Suppressor macrophage treated with lipopolysaccharide for 4 hours (primary cell): ENCODE results near the gene DGKK.

ENCODE experiments used
- DNase-seq: peaks from one replicate; pipeline ENCODE4 v3.0.0-alpha.2; 2020

DGKK gene, protein sequence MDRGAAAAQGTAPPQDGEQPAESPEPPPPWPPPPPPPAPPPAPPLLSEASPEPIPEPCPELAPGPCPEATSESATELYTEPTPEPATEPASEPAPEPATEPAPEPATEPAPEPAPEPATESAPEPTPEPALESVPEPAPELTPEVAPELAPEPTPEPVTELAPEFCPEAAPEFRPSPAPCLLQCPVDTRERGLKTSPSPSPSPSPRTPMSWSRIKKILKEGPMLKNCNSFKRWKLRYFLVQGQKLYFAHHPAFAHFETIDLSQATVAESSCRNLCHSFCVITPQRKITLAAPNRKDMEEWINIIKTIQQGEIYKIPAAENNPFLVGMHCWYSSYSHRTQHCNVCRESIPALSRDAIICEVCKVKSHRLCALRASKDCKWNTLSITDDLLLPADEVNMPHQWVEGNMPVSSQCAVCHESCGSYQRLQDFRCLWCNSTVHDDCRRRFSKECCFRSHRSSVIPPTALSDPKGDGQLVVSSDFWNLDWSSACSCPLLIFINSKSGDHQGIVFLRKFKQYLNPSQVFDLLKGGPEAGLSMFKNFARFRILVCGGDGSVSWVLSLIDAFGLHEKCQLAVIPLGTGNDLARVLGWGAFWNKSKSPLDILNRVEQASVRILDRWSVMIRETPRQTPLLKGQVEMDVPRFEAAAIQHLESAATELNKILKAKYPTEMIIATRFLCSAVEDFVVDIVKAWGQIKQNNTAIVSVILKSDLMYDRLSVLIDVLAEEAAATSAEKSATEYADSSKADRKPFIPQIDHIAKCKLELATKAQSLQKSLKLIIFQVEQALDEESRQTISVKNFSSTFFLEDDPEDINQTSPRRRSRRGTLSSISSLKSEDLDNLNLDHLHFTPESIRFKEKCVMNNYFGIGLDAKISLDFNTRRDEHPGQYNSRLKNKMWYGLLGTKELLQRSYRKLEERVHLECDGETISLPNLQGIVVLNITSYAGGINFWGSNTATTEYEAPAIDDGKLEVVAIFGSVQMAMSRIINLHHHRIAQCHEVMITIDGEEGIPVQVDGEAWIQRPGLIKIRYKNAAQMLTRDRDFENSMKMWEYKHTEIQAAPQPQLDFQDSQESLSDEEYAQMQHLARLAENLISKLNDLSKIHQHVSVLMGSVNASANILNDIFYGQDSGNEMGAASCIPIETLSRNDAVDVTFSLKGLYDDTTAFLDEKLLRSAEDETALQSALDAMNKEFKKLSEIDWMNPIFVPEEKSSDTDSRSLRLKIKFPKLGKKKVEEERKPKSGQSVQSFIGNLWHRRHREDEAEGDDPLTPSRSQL

DNA sequence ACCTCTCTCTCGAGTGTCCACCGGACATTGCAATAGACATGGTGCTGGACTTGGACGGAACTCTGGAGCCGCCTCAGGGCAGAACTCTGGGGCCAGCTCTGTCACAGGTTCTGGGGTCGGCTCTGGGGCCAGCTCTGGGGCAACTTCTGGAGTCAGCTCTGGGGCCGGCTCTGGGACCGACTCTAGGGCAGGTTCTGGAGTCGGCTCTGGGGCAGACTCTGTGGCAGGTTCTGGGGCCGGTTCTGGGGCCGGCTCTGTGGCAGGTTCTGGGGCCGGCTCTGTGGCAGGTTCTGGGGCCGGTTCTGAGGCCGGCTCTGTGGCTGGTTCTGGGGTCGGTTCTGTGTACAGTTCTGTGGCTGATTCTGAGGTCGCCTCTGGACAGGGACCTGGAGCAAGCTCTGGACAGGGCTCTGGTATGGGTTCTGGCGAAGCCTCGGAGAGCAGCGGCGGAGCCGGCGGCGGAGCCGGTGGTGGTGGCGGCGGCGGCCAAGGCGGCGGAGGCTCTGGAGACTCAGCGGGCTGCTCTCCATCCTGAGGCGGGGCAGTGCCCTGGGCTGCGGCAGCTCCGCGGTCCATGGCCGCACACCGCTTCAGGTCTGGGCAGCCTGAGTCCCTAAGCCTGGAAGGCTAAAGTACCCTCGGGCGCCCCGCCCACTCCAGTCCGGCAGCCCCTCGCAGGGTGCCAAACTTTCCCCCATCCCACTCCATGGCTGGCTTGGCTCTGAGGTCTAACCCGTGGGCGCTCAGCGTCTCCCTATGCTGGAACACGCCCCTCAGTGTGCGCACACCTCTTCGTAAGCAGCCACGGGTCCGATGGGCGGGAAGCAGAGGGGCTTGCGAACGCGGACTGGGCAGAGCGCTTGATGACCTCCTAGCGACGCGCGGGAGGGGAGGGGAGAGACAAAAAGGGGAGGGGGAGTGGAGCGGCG, at the start of gene DGKK:
Gene DGKK (minus strand): TSS at position 723 of the 929 bp plus-strand sequence. CDS start 147 bp downstream, at position 576.
- DNase-seq: no peak

DNA sequence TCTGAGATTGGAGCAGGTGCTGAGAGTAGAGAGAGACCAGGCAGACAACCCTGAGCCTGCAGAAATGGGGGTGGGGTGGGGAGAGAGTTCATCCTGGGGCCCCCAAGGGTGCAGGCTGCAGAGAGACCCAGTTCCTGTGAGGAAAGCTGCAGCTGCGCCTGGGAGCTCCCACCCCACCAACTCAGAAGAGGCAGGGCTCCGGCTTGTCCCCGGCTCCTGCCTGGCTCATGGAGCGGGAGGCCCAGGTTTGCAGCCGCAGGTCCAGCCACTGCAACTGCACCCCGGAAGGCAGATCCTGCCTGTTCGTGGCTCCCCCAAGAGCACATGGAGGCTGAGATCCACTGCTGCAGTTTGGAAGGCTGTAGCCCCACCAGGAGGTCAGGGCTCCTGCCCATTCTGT, 44.2 kb upstream of the DGKK start:
- no peak for DNase-seq

DNA sequence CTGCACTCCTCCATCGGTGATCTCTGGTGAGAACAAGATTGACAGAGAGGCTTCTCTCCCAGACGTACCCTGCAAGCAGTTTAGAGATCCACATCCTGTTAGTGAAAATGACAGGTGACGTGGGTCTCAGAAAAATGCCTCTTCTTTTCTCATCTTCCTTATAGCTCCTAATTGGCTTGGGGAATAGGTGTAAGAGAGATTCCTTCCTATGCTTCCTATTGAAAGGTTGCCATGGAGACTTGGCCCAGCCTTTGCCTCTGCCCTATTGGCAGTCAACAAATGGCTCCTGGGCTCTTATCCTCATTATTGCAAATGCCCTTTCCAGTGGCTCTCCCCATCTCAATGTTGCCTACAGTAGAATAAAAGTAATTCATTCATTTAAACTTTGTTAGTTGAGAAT, 26.5 kb upstream of the DGKK start:
- DNase-seq: no peak

DNA sequence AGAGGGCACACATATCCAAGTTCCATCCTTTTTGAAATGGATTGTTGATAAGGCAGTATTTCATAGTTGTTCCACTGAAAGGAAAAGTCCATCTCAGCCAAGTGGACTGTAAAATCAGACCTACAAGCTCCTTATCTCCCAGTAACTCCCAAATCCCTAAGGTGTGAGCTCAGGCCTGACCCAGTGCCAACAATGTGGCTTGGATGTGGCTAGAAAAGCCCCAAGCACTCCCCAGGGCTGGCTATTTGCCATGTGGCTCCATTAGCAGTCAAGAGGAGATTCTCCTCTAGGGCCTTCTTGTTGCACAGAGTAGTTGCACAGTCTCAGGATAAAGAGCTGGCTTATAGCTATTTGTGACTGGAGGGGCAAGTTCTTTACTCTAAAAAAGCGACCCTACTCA, 25.0 kb upstream of the DGKK start:
- DNase-seq: no peak

DNA sequence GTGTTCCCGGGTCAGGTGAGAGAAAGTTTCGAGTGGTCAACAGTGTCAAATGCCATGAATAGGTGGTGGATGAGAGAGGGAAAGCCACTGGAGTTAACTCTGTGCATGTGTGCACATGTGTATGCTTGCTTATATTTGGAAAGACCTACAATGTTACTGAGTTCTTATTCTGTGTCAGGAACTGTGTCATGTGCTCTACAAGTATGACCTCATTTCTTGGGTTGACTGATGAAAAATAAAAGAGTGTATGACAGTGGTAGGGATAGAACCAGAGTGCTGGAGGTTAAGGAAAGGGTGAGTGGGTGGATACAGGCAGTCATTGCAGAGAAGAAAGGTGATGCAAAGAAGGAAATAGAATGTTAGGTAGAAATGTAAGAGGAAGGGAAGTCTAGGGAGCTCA, 22.1 kb upstream of the DGKK start:
- no peak for DNase-seq

DNA sequence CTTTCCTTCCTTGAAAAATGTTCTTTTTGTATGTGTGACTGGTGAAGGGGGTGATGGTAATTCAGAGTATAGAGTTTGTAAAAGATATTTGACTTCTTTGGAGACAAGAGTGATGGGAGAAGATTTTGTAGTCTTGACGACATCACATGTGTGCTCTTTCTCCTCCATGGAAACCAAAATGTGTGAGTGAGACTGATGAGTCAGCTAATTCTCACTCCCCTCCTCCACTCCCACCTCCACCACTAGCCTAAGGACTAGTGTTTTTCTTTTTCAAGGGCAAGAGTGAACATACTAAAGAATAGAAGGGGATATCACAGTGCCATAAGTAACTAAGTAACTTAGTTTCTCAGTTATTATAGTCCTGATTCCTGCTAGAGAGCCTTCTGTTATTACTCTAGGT, 14.0 kb upstream of the DGKK start:
- no peak for DNase-seq

DNA sequence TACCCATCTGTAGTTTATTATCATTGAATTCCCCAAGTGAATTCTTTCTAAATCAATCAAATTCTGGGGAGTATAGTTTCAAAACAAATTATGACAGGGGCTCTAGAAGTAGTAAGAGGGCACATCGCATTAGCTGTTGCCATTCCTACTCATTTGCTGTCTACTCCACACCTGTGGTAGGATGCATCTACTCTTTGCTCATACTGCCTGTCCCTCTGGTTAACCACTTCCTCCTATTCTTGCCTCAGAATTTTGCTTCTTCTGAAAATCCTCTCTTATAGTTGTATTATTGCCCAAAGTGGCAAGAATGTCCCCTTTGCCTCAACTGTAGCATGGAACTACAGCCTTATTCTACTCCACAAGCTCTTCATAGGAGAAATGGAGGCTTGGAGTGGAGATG, 12.7 kb upstream of the DGKK start:
- DNase-seq: no peak

DNA sequence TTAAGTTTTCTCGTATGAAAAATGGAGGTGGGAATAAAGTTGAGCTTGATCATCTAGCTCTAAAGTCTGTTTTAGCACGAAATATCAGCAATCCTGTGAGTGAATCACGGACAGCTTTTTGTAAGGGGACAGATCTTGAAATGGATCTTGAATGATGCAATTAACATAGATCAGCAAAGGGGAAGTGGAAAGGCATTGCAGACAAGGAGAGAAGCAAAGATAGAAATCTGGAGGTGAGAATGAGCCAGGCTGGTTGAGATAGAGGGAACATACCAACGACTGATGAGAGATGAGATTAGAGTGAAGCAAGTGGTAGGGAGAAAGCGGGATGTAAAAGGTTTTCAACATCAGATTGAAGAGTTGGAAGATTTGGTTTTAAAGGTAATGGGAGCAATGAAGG, 4.6 kb upstream of the DGKK start:
- DNase-seq: no peak

DNA sequence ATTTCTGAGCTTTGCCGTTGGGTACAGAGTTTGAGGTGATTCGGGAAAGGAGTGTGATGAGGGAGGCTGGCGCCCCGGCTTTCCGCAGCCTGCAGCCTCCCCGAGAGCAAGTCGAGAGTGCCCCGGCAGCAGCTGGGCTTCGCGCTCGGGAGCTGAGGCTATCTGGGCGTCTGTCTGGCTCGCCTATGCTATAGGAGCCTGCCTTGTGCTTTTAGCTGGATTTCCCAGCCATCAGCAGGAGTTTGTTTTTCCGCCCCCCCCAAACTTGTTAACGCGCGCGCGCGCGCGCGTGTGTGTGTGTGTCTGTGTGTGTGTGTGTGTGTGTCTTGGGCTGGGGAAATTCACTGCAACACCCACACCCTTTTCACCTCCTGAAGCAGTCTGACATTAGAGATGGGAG, 765 bp upstream of the DGKK start:
- no peak for DNase-seq

DNA sequence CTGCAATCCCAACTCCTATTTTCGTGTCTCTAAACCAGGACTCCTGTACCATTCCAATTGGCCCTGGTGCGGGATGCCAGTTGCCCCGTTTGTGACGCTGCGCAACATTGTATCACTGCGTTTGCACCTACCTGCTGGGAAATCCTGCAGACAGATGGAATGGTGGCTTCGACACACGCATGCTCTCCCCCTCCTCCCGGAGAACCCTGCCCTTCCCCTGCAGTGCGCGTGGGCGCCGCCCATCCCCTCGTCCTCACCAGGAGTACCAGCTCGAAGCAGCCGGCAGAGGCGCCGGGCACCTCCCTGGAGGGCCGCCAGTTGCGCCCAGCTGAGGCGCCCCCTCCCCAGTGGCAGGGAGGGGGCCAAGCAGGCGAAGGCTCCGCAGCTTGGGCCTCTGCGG, 1.4 kb downstream of the DGKK start:
- no peak for DNase-seq

DNA sequence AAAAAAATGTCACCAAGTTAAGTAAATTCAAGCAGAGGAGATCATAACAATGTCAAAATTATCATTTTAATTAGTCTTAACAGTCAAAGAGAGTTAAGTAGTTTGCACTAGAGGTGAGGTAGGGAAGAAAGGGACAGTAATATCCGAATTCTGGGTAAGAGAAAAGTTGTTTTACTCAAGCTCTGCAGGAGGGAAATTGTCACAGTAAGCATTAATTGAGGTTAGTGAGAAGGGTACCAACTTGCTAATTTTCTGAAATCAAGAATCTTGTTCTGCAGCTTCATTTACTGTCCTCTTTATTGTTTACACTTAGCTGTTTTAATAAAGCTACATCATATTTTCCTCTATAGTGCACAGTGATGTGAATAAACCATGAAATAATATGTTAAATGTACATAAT, 11.0 kb downstream of the DGKK start:
- DNase-seq: no peak

DNA sequence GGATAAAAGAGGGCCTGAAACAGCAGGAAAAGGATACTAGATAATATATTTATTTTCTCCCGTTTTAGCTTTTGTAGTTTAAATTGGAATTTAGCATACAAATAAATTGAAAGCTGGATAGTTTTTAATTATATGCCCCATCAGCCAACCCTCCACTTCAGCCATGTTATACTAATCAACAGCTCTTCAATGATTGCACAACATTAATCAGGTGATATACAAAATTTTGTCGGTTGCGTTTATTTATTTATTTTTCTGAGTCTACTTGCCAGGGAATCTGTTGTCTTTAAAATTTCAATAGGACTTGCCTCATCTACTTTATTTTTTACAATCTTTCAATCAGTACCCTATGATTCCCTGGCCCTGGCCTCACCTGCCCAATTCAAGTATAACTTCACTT, 12.1 kb downstream of the DGKK start:
- no peak for DNase-seq

DNA sequence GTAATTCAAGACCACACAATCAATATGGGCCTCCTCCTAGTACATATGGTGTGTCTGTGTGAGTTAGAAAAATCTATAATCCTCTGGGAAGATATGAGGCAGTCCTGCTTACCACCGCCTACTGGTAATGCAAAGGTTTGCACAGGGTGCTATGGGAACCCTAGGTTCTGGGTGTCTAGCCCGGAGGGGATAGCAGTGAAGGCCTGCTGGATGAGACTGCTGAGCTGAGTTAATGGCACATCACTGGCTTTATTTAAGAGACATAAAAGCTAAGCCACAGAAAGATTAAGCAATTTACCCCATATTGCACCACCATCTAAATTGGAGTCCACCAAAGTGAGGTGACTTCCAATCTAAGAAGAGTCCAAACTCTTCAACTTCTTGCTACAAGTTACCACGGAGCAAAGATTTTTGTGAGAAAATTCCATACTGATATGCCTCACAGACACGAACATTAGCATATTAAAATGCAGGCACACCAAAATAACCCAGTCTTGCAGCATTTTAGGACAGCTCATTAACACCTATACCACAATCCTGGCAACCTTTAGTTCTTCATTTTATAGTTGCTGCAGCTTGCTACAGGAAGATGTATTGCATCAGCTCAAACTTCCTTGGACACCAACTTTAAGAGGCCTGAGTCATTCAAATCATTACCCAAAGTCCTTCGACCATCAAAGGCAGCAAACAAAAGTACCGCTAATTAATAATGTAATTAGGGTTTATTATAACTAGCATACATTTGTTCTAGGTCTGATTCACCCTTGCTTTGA, 13.7 kb downstream of the DGKK start:
- DNase-seq: peak; percentile 6

DNA sequence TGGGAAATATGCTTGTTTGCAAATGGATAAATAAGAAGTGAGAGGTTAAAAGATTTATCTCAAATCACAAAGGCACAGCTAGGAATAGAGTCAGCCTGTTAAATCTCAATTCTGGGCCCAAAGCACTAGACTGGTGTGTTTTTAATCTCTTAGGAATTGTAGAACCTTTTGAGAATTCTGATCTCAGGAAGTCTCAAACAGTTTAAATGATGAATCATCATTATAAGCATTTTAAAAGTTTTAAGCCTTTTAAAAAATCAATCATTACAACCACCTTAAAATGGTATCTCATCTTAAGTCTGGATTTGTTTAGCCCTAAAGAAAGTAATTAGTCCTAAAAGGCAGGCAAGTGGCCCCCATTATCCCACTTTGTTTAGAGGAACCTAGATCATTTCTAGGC, 17.8 kb downstream of the DGKK start:
- no peak for DNase-seq

DNA sequence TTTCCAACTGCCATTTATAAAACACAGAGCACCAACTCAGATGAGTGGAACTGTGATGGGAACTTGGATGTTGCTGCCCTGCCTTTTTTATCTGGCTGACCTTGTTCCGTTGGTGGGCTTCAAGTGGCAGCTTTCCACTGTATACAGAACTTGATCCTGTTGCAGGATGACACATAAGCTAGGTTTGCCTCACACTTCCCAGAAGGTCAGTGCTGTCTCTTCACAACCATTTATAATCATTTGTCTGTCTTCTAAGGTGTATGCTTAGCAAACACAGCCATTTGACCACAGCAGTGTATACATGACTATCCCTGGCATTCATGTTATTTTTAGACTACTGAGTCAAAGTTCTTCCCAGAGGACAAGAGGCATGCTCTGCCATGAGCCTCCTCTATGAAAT, 20.3 kb downstream of the DGKK start:
- no peak for DNase-seq

DNA sequence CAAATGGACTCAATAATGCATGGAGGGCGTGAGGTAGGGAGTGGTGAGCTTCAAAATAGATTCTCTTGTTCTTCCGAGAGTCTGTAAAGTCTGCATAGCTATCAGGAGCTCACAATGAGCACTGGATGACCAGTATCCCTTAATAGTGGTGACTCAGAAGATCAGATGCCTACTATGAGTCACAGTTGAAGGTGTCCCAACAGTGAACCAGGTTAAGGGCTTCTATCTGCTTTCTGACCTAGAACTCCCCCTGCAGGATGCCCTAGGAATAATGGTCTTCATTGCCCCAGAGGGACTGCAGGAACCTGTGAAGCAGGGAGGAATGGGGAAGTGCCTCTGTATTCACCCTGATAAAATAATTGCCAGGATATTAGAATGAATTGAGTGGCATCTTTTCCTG, 22.1 kb downstream of the DGKK start:
- no peak for DNase-seq

DNA sequence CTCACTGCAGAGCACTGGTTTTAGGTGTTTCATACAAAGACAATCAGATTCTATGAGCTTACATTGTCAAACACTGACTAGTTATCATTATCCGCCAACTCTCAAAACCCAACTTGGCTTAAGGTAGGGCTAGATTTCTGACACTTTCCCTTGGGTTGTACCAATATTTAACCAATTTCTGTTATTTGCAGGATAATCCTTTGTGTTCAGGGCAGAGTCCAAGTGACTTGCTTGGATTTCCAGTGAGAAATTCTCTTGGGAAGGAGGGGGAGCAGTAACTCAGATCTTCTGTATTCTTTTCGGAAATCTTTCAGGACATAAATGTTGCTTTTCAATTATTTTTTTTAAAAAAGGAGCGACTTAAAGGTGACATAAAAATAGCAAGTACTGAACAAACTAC, 23.1 kb downstream of the DGKK start:
- DNase-seq: no peak

DNA sequence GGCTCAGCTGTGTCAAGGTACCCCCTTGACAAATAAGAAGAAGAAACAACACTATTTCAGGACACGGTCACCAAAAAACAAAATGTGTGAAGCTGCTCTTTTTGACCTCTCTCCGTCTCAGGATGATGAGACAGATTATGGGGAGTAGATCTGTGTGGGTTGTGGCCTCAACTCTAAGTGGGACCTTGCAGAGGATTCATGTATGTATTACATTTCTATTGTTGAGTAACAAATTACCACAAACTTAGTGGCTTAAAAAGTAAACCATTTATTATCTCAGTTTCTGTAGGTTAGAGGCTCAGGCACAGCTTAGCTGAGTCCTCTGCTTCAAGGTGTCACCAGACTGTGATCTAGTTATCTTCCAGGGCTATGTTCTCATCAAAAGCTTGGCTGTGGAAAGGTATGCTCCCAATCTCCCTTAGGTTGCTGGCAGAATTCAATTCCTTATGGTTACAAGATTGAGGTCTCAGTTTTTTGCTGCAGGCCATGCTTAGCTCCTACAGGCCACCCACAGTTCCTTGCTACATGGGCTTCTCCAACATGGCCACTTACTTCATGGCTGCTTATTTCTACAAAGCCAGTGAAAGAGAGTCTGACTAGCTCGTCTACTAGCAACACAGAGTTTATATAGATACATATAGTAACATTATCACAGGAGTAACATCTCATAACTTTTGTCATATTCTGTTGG, 28.1 kb downstream of the DGKK start:
- no peak for DNase-seq

DNA sequence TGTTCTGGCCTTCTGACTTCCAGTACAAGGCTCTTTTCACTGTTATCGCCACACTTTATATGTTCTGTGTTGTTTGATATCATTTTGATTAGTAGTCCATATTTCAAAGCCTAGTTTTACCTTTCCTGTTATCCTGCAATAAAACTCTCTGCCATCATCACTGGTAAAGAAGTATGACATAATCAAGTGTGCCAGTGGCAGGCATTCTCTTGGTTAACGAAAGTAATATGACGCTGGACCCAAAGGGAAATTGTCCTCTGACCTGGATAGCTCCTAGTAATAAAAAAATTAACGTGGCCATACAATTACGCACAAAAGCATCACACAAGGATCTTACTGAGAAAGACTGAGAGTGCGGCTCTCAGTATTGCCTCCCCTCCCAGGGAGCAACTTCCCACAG, 33.8 kb downstream of the DGKK start:
- DNase-seq: no peak

DNA sequence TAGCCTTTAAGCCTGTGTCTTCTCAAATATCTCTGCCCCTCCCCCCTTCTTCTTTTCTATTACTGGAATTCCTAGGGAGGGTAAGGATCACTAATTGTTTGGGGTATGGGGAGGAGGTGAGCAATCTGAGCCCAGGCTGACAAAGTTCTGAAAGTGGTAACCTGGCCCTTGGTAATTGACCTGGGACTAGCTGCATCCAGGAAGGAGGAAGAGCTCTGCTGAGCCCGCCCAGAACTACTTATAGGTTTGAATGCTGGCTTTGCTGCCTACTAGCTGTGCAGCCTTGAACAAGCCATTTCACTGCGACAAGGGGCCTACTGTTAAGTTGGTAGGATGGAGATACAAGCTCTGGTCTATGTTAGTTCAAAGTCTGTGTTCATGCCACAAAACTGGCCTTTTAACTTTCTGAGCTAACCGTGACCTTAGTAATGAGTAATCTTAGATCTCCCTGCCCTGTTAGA, 37.8 kb downstream of the DGKK start:
- no peak for DNase-seq

DNA sequence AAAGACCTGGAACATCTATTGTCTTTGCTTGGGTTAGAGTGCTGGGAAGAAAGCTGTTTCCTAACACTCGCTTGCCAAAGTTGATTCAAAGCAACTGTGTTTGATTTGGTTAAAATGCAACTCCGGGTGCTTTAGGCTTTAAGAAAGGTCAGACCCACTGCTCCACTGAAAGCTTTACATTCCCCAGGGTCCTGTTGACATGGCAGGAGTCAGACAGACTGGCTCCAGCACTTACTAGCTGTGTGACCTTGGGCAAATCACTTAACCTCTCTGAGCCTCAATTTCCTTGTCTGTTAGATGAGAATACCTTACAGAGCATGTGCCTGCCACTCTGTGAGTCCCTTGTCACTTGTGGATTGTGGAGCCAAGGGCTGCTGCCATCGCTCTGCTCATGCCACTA, 39.0 kb downstream of the DGKK start:
- DNase-seq: no peak
